ENCODE data around the gene GFI1B. TPM values are rescaled to one million over a fixed set of nuclear protein-coding genes. Genes with fewer than 3 reads are reported as not detected.

GFI1B gene
- total and polyA plus RNA-seq, 2 of the 13 experiments (the other 11 are each of a cell fraction or from before 2014, with no cell fraction given) = 0.15 to 0.51 TPM

DNA sequence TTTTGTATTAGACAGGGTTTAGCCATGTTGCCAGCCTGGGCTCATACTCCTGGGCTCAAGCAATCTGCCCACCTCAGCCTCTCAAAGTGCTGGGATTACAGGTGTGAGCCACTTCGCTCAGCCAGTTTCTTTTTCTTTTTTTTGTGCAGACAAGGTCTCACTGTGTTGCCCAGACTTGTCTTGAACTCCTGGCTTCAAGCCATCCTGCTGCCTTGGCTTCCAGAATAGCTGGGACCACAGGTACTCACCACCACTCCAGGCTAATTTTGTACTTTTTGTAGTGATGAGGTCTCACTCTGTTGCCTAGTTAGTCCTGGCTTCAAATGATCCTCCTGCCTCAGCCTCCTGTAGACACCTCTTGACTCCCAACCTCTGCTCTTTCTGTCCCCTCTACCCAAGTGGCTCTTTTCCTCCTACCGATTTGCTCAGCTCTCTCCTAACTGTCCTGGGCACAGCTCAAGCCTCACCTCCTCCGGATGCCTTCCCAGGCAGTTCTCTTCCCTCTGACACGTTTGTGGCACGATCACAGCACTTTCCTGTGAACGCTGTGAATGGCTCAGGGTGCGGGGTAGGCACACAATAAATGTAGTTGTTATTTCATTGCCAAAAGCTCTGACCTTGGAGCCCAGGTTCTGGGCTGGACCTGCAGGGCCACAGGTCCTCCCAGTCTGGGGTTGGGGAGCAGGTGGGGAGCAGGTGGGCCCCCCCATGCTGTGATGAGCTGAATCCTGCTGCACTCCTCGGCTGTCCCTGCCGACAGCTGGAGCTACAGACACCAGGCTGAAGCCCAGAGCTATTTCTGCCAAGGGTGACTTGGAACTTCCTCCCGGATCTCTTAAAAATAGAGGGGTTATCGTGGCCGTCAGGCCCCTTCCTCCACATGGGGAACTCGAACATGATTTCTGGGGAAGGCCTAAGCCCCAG lies 23.9 kb downstream of the GFI1B start:
- H3K36me3 ChIP-seq (replicated peaks in 1 of 2; ENCODE audit: control insufficient read depth in 1 of 2, insufficient read depth in 2 of 2, low read length in 2 of 2) = no peaks in the 10 kb centered on the region
- TF ChIP-seq ZFP90 (CRISPR knock-in tag; IDR thresholded peaks at IDR 0.05; ENCODE audit: borderline replicate concordance) (no peak), FOSL1 (CRISPR knock-in tag; IDR thresholded peaks at IDR 0.05; ENCODE audit: borderline replicate concordance) (no peak), KLF6 (CRISPR knock-in tag; IDR thresholded peaks at IDR 0.05) (no peak), REPIN1 (CRISPR knock-in tag; IDR thresholded peaks at IDR 0.05; ENCODE audit: borderline replicate concordance, low read depth) (no peak), ELK4 (CRISPR knock-in tag; IDR thresholded peaks at IDR 0.05; ENCODE audit: borderline replicate concordance) (no peak), RFX5 (IDR thresholded peaks at IDR 0.05; ENCODE audit: low read depth, low read length) (no peak)
- TF ChIP-seq, protein P1, sequence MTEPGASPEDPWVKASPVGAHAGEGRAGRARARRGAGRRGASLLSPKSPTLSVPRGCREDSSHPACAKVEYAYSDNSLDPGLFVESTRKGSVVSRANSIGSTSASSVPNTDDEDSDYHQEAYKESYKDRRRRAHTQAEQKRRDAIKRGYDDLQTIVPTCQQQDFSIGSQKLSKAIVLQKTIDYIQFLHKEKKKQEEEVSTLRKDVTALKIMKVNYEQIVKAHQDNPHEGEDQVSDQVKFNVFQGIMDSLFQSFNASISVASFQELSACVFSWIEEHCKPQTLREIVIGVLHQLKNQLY (CRISPR knock-in tag; IDR thresholded peaks at IDR 0.05) = no peak
- TF ChIP-seq, protein P2, sequence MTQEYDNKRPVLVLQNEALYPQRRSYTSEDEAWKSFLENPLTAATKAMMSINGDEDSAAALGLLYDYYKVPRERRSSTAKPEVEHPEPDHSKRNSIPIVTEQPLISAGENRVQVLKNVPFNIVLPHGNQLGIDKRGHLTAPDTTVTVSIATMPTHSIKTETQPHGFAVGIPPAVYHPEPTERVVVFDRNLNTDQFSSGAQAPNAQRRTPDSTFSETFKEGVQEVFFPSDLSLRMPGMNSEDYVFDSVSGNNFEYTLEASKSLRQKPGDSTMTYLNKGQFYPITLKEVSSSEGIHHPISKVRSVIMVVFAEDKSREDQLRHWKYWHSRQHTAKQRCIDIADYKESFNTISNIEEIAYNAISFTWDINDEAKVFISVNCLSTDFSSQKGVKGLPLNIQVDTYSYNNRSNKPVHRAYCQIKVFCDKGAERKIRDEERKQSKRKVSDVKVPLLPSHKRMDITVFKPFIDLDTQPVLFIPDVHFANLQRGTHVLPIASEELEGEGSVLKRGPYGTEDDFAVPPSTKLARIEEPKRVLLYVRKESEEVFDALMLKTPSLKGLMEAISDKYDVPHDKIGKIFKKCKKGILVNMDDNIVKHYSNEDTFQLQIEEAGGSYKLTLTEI (CRISPR knock-in tag; conservative IDR thresholded peaks at IDR 0.05) = no peak
- TF ChIP-seq, protein P3, sequence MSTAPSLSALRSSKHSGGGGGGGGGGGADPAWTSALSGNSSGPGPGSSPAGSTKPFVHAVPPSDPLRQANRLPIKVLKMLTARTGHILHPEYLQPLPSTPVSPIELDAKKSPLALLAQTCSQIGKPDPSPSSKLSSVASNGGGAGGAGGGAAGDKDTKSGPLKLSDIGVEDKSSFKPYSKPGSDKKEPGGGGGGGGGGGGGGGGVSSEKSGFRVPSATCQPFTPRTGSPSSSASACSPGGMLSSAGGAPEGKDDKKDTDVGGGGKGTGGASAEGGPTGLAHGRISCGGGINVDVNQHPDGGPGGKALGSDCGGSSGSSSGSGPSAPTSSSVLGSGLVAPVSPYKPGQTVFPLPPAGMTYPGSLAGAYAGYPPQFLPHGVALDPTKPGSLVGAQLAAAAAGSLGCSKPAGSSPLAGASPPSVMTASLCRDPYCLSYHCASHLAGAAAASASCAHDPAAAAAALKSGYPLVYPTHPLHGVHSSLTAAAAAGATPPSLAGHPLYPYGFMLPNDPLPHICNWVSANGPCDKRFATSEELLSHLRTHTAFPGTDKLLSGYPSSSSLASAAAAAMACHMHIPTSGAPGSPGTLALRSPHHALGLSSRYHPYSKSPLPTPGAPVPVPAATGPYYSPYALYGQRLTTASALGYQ (CRISPR knock-in tag; IDR thresholded peaks at IDR 0.05) = no peak
- TF ChIP-seq, protein P4, sequence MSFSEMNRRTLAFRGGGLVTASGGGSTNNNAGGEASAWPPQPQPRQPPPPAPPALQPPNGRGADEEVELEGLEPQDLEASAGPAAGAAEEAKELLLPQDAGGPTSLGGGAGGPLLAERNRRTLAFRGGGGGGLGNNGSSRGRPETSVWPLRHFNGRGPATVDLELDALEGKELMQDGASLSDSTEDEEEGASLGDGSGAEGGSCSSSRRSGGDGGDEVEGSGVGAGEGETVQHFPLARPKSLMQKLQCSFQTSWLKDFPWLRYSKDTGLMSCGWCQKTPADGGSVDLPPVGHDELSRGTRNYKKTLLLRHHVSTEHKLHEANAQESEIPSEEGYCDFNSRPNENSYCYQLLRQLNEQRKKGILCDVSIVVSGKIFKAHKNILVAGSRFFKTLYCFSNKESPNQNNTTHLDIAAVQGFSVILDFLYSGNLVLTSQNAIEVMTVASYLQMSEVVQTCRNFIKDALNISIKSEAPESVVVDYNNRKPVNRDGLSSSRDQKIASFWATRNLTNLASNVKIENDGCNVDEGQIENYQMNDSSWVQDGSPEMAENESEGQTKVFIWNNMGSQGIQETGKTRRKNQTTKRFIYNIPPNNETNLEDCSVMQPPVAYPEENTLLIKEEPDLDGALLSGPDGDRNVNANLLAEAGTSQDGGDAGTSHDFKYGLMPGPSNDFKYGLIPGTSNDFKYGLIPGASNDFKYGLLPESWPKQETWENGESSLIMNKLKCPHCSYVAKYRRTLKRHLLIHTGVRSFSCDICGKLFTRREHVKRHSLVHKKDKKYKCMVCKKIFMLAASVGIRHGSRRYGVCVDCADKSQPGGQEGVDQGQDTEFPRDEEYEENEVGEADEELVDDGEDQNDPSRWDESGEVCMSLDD (CRISPR knock-in tag; IDR thresholded peaks at IDR 0.05; ENCODE audit: borderline replicate concordance) = no peak
- H3K4me2 ChIP-seq (ENCODE audit: low read depth, low read length) = no peak overlapping the region
- BruUV-seq (replicated peaks) = no TSS peak
- WGBS (ENCODE audit: low lambda C conversion rate) = 22% methylated on average over 7 of the region's 13 CpGs
- no peak overlapping the region for H3K9ac ChIP-seq (ENCODE audit: insufficient read depth, low read depth, low read length)
- CTCF ChIA-PET (ENCODE audit: low intra/inter-chr PET ratio, low total read pairs) = no interaction called here
- no peaks in the 10 kb centered on the region for H4K20me1 ChIP-seq (ENCODE audit: insufficient read depth, low read length)
- DNase-seq (ENCODE audit: low spot score) (no peak), ATAC-seq (no peak), FAIRE-seq (no peak)
- H3K4me3 ChIP-seq (replicated peaks in 1 of 3; ENCODE audit: insufficient read depth in 1 of 3, low read depth in 2 of 3, low read length in 3 of 3) = no peak overlapping the region
- H3K27me3 ChIP-seq (ENCODE audit: control insufficient read depth in 1 of 2, insufficient read depth in 2 of 2, low read length in 2 of 2) = peaks cover 10 to 53% of the 10 kb centered on the region in 2 experiments
- intact Hi-C loops (cut with micrococcal nuclease; ENCODE audit: unreplicated experiment) (no loop called here), in situ Hi-C loops (cut with HindIII; ENCODE audit: extremely low pct_ligation_motif_present, low pct_unique_long_range_greater_than_20kb) (no loop called here)
- H3K79me2 ChIP-seq (ENCODE audit: insufficient read depth, low read length) = no peaks in the 10 kb centered on the region
- H3K4me1 ChIP-seq (ENCODE audit: insufficient read depth, low read length) = peaks cover 13% of the 10 kb centered on the region
- POLR2A ChIA-PET = interaction anchor here (0.9 to 1.5 kb wide), 2 partner anchors 25 to 28 kb away, joined by 4 read pairs; partner anchors contain the start of gene GTF3C5
- no peak overlapping the region for H3K27ac ChIP-seq (ENCODE audit: extremely low read length, insufficient read depth, low read length)
- no peak overlapping the region for H2AFZ ChIP-seq (ENCODE audit: low read length)
- H3K9me3 ChIP-seq (ENCODE audit: low read length) = no peaks in the 10 kb centered on the region

Measured in HepG2 (cell line).